Stimulated activated CD4-positive, alpha-beta T cell treated with anti-CD3 and anti-CD28 coated beads, Interleukin-12 subunit alpha, Interleukin-12 subunit beta, amount 100 ng/mL, for 48 hours (primary cell): ENCODE measurements around the gene RNF208.
"Not testable (repeated sequence)": the region's sequence is repeated elsewhere in the genome, so short reads cannot be mapped to it uniquely, and the experiment has no call there.

Experiments
- DNase-seq, 3 donors: peaks; one replicate each; pipeline ENCODE4 v3.0.0-alpha.2; 2020; ENCODE audit warnings: low read depth in 2 of 3, low spot score in 1 of 3

The RNF208 gene, protein sequence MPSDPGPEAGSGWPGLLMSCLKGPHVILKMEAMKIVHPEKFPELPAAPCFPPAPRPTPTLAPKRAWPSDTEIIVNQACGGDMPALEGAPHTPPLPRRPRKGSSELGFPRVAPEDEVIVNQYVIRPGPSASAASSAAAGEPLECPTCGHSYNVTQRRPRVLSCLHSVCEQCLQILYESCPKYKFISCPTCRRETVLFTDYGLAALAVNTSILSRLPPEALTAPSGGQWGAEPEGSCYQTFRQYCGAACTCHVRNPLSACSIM

GRCh38 chr9:137222190-137223077 lies at the start of gene RNF208:
RNF208 (minus strand) TSS chr9:137222240; CDS start chr9:137221212, 1,028 bp downstream.
- DNase-seq = no peak

GRCh38 chr9:137271696-137272076 lies 49.6 kb upstream of the RNF208 start:
- DNase-seq = no peak

- DNase-seq = no peak
These were observed 49.1 kb upstream of the RNF208 start for GRCh38 chr9:137270929-137271695.

DNA sequence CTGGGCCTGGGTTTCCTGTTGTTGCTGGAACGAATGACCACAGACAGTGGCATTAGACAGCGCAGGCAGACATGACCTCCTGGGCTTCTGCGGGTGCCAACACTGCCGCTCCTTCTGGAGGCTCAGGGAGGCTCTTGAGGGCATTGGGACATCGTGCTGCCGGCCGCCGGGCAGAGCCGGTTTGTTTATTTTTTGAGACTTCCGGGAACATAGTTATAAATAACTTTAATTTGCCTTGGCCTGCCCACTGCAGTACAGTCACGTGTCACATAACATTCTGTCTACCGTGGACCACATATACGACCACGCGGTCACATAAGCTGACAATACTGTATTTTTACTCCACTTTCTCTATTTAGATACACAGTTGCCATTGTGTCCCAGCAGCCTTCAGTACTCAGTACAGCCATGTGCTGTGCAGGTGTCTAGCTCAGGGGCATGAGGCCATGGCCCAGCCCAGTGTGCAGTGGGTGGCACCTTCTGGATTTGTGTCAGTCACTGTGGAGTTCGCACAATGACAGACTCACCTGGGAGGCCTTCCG lies 47.3 kb upstream of the RNF208 start:
- DNase-seq = no peak

GRCh38 chr9:137268538-137269201 lies 46.6 kb upstream of the RNF208 start:
- no peak for DNase-seq

GRCh38 chr9:137267933-137268355 lies 45.9 kb upstream of the RNF208 start:
- no peak for DNase-seq

- DNase-seq = no peak
These were observed 44.8 kb upstream of the RNF208 start for GRCh38 chr9:137266585-137267453.

- DNase-seq = no peak
These were observed 44.1 kb upstream of the RNF208 start for GRCh38 chr9:137266162-137266527.

DNA sequence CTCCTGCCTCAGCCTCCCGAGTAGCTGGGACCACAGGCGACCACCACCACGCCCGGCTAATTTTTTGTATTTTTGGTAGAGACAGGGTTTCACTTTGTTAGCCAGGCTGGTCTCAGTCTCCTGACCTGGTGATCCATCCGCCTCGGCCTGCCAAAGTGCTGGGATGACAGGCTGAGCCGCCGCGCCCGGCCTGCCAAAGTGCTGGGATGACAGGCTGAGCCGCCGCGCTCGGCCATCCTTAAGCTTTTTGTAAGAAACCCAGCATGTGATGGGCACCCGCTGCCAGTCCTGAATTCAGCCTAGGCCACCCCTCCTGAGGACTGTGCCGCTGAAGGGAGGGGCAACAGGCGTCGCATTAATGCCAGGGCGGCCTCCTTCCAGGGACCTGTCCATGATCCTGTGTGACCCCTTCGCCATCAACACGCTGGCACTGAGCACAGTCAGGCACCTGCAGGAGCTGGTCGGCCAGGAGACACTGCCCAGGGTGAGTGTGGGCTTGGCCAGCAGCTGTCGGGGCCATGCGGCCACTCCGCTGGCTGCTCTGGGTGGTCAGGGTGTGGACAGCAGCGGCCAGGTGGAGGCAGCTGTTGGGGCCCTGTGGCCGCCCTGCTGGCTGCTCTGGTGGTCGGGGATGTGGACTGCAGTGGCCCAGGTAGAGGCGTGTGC lies 43.6 kb upstream of the RNF208 start:
- DNase-seq = no peak

DNA sequence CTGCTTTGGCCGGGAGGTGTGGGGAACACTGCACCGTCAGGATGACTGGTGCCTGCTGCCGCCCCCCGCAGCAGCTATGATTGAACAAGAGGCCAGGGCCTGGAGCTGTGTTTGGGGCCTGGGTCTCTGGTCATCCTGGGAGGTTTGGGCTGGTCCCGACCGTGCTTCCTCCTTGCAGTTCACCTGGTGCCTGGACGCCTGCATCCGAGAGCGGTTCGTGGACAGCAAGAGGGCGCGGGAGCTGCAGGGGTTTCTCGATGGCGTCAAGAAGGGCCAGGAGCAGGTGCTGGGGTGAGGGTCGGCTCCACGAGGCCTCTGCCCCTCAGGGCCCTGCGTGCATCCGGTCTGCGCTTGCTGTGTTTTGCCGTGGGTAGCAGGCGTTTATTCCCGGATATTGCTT lies 42.0 kb upstream of the RNF208 start:
- DNase-seq = no peak

GRCh38 chr9:137263506-137263905 lies 41.5 kb upstream of the RNF208 start:
- DNase-seq = no peak

- no peak for DNase-seq
These were observed 40.9 kb upstream of the RNF208 start for GRCh38 chr9:137262909-137263285.

DNA sequence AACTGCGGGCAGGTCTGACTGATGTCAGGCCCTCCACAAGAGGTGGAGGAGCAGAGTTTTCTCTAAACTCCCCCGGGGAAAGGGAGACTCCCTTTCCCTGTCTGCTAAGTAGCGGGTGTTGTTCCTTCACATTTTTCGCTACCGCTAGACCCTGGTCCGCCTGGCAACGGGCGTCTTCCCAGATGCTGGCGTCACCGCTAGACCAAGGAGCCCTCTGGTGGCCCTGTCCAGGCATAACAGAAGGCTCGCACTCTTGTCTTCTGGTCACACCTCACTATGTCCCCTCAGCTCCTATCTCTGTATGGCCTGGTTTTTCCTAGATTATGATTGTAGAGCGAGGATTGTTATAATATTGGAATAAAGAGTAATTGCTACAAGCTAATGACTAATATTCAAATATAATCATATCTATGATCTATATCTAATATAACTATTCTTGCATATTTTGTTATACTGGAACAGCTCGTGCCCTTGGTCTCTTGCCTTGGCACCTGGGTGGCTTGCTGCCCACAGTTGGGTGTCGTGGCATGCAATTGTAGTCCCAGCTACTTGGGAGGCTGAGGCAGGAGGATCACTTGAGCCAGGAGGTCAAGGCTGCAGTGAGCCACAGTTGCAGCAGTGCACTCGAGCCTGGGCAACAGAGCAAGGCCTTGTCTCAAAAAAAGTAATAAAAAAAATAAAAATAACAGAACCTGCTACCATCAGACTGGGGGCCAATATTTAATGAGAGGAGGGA lies 40.3 kb upstream of the RNF208 start:
- not testable (repeated sequence) for DNase-seq

DNA sequence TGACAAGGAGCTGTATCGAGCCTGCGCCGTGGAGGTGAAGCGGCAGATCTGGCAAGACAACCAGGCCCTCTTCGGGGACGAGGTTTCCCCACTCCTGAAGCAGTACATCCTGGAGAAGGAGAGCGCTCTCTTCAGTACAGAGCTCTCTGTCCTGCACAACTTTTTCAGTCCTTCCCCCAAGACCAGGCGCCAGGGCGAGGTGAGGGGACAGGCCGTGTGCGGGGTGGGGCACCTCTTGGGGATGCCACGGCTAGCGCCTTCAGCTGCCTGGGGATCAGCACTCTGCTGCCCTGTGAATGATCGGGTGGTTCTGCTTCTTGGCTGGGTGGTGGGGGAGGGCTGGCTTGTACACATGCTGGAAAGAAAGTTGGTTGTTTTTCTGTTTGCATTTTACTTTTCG lies 34.8 kb upstream of the RNF208 start:
- no peak for DNase-seq

DNA sequence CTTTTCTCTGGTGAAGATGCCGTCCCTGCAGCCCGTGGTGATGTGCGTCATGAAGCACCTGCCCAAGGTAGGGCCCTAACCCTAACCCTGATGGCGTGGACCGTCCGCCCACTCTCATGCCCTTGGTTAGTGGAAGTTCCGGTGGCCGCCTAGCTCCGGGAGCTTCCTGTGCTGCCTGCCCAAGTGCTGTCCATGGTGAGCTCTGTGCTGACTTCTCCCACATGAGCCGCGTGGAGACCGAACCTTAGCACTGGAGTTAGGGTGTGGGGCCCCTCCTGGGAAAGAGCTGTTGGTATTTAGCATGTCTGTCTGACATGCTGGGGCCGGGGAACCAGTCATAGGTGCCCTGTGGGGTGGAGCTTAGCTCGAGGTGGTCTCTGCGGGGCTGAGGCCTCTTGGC lies 34.3 kb upstream of the RNF208 start:
- no peak for DNase-seq

GRCh38 chr9:137255448-137256114 lies 33.5 kb upstream of the RNF208 start:
- DNase-seq = no peak

DNA sequence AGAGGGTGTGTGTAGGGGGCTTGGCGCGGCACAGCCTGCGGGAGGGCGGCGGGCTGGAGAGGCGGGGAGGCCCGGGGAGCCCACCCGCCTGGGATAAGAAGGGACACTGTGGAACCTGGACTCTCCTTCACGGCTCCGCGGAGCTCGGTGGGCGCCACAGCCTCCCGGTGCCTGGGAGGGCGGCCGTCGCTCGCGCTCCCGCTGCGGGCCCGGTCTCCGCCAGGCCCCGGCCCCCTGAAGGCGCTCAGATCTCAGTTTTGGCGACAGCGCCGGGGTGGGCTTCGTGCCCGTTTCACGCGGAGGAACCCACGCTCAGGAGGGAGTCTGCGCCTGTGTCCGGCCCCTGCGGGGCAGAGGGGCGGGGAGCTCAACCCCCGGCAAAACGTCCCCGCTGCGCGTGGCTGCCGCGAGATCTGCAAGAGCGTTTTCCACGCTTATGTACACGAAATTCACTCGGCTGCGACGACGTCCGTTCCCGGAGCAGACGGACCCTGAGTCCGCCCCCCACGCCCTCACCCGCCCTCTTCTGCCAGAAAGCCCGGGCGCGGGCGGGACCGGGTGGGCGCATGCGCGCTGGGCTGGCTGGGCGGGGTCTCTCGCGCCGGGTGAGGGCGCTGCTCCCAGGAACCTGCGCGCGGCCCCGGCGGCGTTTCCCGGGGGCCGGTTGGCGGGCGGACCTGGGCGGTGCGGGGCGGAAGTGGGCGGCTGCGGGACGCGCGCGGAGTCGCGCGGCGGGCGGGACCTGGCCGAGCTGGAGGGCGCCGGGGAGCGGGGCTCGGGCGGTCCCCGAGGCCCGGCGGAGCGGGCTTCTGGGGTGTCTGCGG lies 32.8 kb upstream of the RNF208 start, which contains the start of gene NELFB:
NELFB (plus strand) TSS at position 704 of the 824 bp plus-strand sequence.
- peak; percentile 86 to 96 (median 96) for DNase-seq
